Measurements from ENCODE around the gene TEX35. TPM values are rescaled to one million over a fixed set of nuclear protein-coding genes. Genes with fewer than 3 reads are reported as not detected.
A peak's percentile ranks its signal among the peaks of the same experiment; 100 is the strongest.

The TEX35 gene
- total RNA-seq, 2 donors from 2014 or later = not detected

DNA sequence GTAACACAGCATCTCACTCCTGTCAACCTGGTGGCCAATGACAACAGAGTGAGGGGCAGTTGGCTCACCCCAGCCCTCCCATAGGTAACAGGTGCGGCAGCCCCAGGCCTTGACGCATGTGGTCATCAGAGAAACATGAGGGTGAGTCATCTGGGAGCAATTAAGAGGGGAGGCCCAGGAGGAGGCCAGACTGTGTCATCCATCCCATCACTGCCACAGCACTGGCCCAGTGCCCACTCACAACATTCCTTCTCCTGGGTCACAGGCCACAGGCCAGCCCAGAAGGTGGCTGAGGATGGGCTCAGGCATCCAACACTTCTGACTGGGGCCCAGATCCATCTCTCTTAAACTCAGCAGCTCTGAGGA is 17.1 kb downstream of the TEX35 start:
- DNase-seq (ENCODE audit: low spot score in 2 of 2) (no peak), ATAC-seq (no peak)
- Mint-ChIP-seq H3K36me3 (no peaks in the 10 kb centered on the region), H3K9me3 (peaks cover 0 to 6% of the 10 kb centered on the region in 2 donors), H3K27ac (no peak overlapping the region)

DNA sequence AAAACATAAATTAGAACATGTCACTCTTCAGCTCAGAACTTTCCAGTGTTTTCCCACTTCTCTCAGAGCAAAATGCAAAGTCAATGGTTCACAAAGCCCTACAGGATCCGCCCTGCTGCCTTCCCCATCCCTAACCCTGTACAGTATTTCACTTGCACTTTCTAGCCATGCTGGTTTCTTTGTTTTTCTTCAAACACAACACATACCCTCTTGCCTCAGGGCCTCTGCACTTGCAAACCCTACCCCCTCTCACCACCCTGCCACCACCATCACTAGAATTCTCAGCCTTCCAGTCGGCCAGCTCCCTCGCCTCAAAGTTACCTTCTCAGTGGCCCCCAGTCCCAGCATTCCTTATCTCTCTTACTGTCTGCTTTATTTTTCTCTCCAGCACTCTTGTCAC is 17.6 kb downstream of the TEX35 start:
- H3K9me3 Mint-ChIP-seq = peaks cover 0 to under 1% of the 10 kb centered on the region in 2 donors
- no peak overlapping the region for H3K27ac Mint-ChIP-seq
- ATAC-seq (no peak), DNase-seq (ENCODE audit: low spot score in 2 of 2) (no peak)
- no peaks in the 10 kb centered on the region for H3K36me3 Mint-ChIP-seq

DNA sequence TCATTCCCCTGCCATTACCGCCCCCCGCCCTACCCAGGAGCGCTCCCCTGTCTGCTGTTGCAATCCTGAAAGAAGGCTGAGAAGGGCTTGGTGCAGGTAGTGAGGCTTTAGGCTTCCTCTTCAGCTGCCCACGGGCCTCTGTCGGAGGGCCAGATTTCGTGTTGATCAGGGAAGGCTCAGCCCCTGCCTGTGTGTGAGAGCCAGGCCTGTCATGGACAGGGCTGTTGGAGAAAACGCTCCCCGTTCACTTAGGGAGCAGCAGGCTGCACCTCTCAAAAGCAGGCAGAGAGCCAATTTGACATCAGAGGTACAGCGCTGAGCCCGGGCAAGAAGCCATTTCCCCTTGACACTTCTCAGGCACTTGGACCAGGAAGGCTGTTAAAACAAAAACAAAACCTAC is 19.0 kb downstream of the TEX35 start:
- Mint-ChIP-seq H3K9me3 (no peaks in the 10 kb centered on the region), H3K36me3 (no peaks in the 10 kb centered on the region), H3K27ac (no peak overlapping the region)
- ATAC-seq (peak; percentile 15 to 41), DNase-seq (ENCODE audit: low spot score in 2 of 2) (no peak)

DNA sequence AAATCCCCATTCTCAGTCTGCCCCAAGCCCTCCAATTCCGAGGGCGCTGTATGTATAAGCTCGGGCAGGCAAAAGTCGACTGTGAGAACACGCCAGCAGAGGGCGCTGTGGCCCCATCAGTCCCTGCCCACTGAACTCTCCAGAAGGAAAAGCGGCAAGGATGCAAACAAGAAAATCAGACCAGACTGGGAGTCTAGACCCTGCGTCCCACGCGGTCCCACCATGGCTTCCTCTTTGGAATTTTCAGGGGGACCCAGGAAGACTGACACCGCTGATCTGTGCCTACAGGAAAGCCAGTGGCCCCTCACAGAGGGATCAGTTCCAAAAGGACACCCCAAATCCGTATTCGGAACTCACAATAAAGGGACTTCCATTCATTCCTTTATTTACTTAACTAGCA is 19.5 kb downstream of the TEX35 start:
- peak; percentile 74 to 79 for DNase-seq (ENCODE audit: low spot score in 2 of 2)
- no peaks in the 10 kb centered on the region for H3K9me3 Mint-ChIP-seq
- no peak overlapping the region for H3K27ac Mint-ChIP-seq
- ATAC-seq = peak; percentile 89 to 93
- no peaks in the 10 kb centered on the region for H3K36me3 Mint-ChIP-seq

DNA sequence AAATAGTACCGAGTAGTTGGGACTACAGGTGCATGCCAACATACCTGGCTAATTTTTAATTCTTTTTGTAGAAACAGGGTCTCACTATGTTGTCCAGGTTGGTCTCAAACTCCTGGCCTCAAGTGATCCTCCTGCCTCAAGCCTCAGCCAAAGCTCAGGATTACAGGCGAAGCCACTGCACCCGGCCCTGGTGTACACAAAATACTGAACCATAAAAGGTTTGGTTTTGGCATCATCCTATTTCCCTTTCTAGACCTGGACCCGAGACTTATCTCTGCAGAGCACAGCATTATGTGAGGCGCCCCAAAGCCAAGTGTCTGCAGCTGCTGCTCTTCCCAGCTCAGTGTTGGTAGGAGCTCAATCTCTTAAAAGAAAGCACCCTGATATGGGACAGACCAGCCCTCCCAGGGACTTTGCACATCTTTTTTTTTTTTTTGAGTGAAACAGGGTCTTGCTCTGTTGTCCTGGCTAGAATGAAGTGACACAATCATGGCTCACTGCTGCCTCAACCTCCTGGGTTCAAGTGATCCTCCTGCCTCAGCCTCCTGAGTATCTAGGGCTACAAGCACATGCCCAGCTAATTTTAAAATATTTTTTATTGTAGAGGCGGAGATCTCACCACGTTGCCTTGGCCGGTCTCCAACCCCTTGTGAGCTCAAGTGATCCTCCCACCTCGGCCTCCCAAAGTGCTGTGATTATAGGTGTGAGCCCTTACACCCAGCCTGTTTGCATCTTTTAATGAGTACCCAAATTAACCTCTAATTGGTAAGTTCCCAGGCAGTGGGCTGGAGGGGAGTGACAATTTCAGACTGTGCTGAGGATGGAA is 20.4 kb downstream of the TEX35 start:
- DNase-seq (ENCODE audit: low spot score in 2 of 2) = no peak
- ATAC-seq = no peak
- Mint-ChIP-seq H3K27ac (no peak overlapping the region), H3K9me3 (no peaks in the 10 kb centered on the region), H3K36me3 (no peaks in the 10 kb centered on the region)

DNA sequence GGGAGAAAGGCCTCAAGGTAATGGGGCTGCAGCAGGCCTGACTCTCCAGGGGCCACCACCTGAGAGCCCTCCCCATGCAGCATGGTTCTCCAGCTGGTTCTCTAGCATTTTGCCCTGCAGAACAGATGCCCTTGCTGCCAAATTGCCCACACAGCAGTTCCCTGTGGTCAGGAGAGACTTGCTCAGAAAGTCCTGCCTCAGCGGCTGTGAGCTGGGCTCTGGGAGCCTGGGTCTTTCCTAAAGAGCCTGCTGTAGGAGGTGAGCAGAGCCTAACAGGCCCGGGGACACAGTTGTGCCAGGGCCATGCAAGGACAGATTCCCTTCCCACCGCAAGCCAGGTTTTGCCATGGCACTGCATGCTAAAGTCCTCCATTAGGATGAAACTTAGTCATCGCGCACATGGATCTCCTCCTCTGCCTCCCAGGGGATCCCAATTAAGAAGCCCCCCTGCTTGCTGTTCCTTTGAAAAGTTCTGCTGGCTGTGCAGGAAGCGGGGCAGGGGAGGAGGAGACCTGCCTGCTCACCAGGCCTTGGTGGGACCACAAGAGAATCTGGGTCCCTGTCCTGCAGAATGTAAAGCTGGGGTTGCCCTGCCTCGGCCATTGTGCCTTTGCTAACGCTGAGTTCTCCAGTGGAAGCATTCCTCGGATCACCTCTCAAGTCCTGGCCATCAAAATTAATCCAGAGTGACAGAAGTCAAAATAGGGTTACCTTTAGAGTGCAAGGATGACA is 21.4 kb downstream of the TEX35 start:
- H3K9me3 Mint-ChIP-seq = no peaks in the 10 kb centered on the region
- no peaks in the 10 kb centered on the region for H3K36me3 Mint-ChIP-seq
- DNase-seq (ENCODE audit: low spot score in 2 of 2) (no peak), ATAC-seq (no peak)
- no peak overlapping the region for H3K27ac Mint-ChIP-seq

DNA sequence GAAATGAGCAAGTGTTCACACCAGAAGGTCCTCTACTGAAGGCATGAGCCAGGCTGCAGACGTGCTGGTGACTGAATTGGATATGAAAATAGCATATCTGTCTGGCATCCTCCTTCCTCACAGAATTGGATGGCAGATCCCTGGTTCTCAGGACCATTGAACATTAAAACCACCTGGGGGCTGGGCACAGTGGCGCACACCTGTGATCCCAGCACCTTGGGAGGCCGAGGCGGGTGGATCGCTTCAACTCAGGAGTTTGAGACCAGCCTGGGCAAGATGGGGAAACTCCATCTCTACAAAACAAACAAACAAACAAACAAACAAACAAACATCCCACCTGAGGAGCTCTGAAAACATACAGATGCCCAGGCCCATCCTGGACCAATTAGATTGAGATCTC is 23.4 kb downstream of the TEX35 start:
- no peaks in the 10 kb centered on the region for H3K36me3 Mint-ChIP-seq
- ATAC-seq = no peak
- DNase-seq (ENCODE audit: low spot score in 2 of 2) = no peak
- no peaks in the 10 kb centered on the region for H3K9me3 Mint-ChIP-seq
- H3K27ac Mint-ChIP-seq = no peak overlapping the region

DNA sequence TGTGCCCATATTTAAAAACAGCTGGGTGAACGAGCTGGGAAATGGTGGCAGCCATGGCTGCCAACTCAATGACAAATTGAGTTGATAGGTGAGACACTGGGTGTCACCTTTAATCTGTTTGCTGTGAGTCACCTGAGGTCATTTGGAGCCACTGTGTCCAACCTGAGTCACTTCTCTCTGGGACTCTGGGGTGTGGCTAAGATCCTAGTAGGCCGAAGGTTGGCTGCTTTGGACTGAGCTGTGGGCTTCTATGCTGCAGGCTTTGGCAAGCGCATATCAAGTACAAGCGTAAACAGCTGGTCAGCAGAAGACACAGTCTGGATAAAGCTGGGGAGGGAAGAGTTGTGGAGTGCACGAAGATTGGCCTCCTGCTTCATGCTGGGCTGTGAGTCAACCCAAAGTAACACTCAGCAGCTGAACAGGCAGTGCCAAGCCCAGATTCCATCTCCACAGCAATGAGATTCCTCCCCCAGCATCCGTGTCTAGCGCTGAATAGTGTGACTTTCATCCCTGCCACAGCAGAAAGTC is 24.0 kb downstream of the TEX35 start:
- ATAC-seq (peak in 1 of 2 donors; percentile 57), DNase-seq (ENCODE audit: low spot score in 2 of 2) (no peak)
- no peaks in the 10 kb centered on the region for H3K36me3 Mint-ChIP-seq
- H3K9me3 Mint-ChIP-seq = no peaks in the 10 kb centered on the region
- no peak overlapping the region for H3K27ac Mint-ChIP-seq

DNA sequence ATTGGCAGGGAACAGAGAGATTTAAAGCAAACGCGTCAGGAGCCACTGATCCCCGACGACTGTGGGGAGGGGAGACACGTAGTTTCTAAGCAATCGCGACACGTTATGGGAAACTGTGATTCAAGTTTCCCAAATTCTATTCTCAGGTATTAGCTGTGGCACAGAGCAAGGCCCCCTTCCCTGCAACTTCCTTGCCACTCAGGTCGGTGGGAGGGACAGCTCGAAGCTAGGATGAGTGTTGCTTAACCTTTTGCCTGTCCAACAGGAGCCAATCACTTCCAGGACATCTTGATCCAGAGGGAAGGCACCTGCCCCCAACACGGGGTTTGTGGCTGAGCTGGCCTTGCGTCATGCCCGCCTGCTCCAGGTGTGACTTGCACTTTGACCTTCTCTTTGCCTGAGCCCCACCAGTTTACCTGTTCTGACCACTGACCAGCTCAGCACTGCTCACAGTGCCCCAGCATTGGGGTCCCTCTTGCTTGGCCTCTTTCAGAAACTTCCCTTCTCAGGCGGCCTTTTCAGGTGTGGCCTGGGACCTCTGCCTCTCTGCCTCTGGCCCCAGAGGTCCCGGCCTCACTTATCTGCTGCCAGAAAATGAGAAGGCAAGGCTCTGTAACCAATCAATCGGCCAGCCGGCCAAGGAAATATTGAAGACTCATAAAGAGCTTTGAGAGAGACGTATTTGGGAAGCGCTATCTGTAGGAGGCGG is 24.6 kb downstream of the TEX35 start:
- DNase-seq (ENCODE audit: low spot score in 2 of 2) (no peak), ATAC-seq (no peak)
- no peaks in the 10 kb centered on the region for H3K36me3 Mint-ChIP-seq
- H3K27ac Mint-ChIP-seq = peak overlapping the region in 1 of 2 donors; percentile 0
- no peaks in the 10 kb centered on the region for H3K9me3 Mint-ChIP-seq

DNA sequence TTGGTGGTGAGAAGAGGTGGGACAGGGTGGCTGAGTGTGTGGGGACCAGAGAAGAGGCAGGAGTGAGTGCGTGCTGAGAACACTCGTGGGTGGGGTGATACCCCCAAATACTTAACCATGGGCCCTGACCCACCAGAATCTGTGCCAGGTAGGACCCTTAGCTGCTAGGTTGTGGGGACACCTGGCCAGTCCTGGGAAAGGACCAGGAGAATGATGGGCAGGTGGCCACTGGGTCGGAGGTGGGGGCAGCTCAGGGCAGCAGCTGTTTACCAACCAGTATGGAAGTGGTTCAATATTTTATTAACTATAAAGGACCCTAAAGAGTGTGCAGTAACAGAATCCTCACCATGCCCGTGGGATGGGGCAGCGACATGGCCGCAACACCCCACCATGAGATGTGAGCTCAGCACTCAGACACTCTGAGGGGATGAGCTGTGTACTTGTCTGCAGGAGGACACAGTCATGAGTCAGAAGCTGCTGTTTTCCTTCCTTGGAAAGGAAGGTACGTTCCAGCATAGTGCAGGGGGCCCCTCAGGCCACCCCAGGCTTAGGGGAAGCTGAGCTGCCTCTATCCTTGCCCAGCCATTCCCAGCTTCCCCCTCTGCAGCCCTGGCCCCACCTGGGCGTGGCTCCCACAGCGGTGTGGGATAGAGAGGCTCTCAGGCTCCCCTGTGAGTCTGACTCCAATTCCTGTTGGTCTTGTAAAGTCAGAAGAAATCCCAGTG is 25.4 kb downstream of the TEX35 start:
- Mint-ChIP-seq H3K9me3 (no peaks in the 10 kb centered on the region), H3K36me3 (no peaks in the 10 kb centered on the region), H3K27ac (peak overlapping the region in 1 of 2 donors; percentile 0)
- DNase-seq (ENCODE audit: low spot score in 2 of 2) (no peak), ATAC-seq (no peak)

DNA sequence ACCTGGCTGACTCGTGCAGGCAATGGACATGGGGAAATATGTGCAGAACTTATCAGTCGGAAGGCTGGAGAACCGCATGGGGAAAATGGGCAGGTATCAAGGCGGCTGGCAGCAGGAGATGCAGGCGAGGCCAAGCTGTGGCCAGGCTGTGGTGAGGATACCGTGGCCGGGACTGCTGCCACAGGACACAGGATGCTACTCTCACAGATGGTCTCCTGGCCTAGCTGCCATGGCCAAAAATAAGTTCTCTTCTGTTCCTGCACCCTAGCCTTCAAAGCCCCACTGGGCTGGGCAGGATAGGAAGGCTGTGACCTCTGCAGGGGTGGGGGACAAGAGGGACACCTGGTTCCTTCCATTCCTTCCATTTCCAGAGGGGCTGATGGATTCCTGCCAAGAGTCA is 26.4 kb downstream of the TEX35 start:
- Mint-ChIP-seq H3K9me3 (no peaks in the 10 kb centered on the region), H3K36me3 (no peaks in the 10 kb centered on the region), H3K27ac (no peak overlapping the region)
- DNase-seq (ENCODE audit: low spot score in 2 of 2) (no peak), ATAC-seq (no peak)

DNA sequence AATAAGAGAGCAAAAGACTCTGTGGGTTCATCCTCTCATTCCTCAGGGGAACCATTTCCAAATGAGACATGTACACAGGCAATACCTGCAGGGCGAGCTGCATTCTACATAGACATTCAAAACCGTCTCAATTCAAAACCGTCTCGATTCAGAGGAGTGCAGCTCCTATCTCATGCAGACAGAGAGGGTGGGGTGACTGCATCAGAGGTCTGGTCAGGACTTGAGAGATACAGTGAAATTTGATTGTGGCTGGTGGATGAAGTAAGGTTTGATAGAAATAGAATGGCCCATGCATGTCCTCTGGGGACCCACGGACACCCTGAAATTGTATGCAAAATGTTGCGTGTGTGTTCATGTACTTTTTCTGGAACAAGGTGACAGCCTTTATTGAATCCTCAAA is 27.3 kb downstream of the TEX35 start:
- no peaks in the 10 kb centered on the region for H3K9me3 Mint-ChIP-seq
- DNase-seq (ENCODE audit: low spot score in 2 of 2) = no peak
- peak overlapping the region in 1 of 2 donors; percentile 86 for H3K27ac Mint-ChIP-seq
- no peaks in the 10 kb centered on the region for H3K36me3 Mint-ChIP-seq
- ATAC-seq = no peak

DNA sequence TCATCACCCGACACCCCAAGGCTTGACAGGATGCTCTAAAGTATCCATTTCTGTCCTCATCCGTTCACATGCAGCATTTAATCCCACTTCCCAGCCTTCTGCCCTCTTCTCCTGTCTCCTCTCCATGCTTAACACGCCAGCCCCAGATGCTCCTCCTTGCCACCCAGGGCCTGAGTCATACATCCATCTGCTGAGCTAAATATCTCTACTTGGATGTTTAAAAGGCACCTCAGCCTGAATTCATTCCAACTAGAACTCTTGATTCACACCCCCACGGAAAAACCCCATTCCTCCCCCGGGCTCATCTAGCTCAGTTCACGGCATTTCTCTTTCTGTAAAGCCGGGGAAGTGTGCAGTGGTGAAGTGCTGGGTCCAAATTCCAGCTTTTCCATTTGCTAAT is 27.7 kb downstream of the TEX35 start:
- ATAC-seq = no peak
- Mint-ChIP-seq H3K27ac (peak overlapping the region in 1 of 2 donors; percentile 86), H3K36me3 (no peaks in the 10 kb centered on the region), H3K9me3 (no peaks in the 10 kb centered on the region)
- DNase-seq (ENCODE audit: low spot score in 2 of 2) = no peak

DNA sequence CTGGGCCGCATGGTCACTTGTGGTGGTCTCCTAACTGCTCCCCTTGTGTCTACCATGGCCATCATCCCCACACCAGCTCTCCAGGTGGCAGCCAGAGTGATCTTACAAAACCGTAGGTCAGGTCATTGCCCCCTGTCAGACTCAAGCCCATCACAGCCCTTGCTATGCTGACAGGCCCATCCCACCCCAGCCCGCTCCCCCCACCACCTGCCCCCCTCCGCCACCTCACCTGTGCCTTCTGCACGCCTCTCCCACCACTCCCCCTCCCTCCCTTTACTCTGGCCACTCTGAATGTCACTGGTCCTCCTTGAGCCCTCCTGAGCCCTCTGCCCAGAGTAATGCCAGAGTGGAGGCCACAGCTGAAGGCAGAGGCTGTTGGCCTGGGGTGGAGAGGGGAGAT is 28.5 kb downstream of the TEX35 start:
- ATAC-seq = no peak
- Mint-ChIP-seq H3K9me3 (no peaks in the 10 kb centered on the region), H3K27ac (peak overlapping the region in 1 of 2 donors; percentile 86), H3K36me3 (no peaks in the 10 kb centered on the region)
- no peak for DNase-seq (ENCODE audit: low spot score in 2 of 2)

DNA sequence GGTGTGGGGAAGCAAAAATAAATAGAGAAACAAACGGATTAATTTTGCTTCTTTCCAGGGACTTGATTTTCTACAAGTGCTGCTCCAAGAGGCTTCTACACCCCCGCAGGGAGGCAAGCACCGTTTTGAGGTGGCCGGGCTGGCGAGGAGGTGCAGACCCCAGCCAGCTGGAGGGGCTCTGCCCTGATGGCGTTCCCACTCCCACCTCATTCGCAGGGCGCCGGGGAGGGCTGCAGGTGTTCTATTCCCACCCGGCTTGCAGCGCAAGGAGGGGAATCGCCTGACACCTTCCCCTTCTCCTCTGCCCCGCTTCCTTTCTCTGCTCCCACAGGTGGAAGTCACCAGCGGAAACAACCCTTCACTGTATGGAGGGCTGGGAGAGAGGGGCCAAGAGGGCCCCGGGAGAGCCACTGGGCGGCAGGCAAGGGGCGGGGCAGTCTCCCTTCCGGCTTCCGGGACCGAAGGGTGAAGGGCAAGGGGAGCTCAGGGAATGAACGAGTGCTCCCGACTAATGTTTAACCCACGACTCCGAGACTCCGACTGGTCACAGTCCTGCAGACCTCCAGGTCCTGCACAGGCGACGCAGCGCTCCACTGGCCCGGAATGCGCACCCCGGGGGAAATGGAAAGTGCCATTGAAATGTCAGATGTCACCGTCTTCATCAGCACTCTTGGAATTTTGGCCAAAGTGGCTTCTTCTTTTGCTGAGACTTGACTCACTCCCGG is 29.1 kb downstream of the TEX35 start:
- DNase-seq (ENCODE audit: low spot score in 2 of 2) (peak; percentile 42 to 68), ATAC-seq (peak; percentile 64 to 74)
- Mint-ChIP-seq H3K36me3 (no peaks in the 10 kb centered on the region), H3K9me3 (no peaks in the 10 kb centered on the region), H3K27ac (peak overlapping the region; percentile 85 to 86)
